Neural cell (in vitro differentiated cells): ENCODE measurements around the gene FHIT. TPM values are rescaled to one million over a fixed set of nuclear protein-coding genes. Genes with fewer than 3 reads are reported as not detected.

ENCODE experiments used
- H2AFZ ChIP-seq: fragments of 200-600, 300-800 bp; sonication (generic), shearing (Covaris generic); 2 replicates; pipeline ENCODE4 v1.6.0; 2014; ENCODE audit warnings: low read depth, mild to moderate bottlenecking, antibody characterized with exemption, low read length, moderate library complexity
- H3F3A ChIP-seq: fragments of 200-600 bp; shearing (Covaris generic); 2 replicates; pipeline ENCODE4 v1.6.1; 2016; ENCODE audit warnings: mild to moderate bottlenecking, moderate library complexity, mixed read lengths, antibody characterized with exemption, low read length; ENCODE audit not compliant: insufficient read depth, poor library complexity, severe bottlenecking
- H3K27ac ChIP-seq: fragments of 200-600, 300-800 bp; sonication (generic), shearing (Covaris generic); 2 replicates; pipeline ENCODE4 v1.5.1; 2014; ENCODE audit warnings: mild to moderate bottlenecking, low read length, moderate library complexity
- H3K27me3 ChIP-seq: fragments of 300-800, 200-600 bp; sonication (generic), shearing (Covaris generic); 2 replicates; pipeline ENCODE4 v1.6.0; 2014; ENCODE audit warnings: mild to moderate bottlenecking, low read depth, low read length, moderate library complexity; ENCODE audit not compliant: insufficient read depth
- H3K36me3 ChIP-seq: fragments of 300-800, 200-600 bp; sonication (generic), shearing (Covaris generic); 2 replicates; pipeline ENCODE4 v1.5.1; 2014; ENCODE audit warnings: mild to moderate bottlenecking, antibody characterized with exemption, low read length, moderate library complexity; ENCODE audit not compliant: insufficient read depth
- H3K4me2 ChIP-seq: fragments of 300-800, 200-600 bp; sonication (generic), shearing (Covaris generic); 2 replicates; pipeline ENCODE4 v1.6.0; 2014; ENCODE audit warnings: mild to moderate bottlenecking, low read length
- H3K4me3 ChIP-seq: fragments of 300-800, 200-600 bp; sonication (generic), shearing (Covaris generic); 2 replicates; pipeline ENCODE4 v1.5.1; 2014; ENCODE audit warnings: mild to moderate bottlenecking, low read length, moderate library complexity
- H3K79me2 ChIP-seq: fragments of 200-600 bp; shearing (Covaris generic); replicated peaks from 2 replicates; pipeline ENCODE4 v1.6.0; 2014; ENCODE audit warnings: mild to moderate bottlenecking, low read length, moderate library complexity; ENCODE audit not compliant: insufficient read depth
- H3K9ac ChIP-seq: fragments of 300-800, 200-600 bp; sonication (generic), shearing (Covaris generic); 2 replicates; pipeline ENCODE4 v1.6.1; 2016; ENCODE audit warnings: mild to moderate bottlenecking, low read length, mixed read lengths
- H3K9me2 ChIP-seq: fragments of 200-600 bp; shearing (Covaris generic); 2 replicates; pipeline ENCODE4 v1.6.1; 2016; ENCODE audit warnings: mild to moderate bottlenecking, low read length, mixed read lengths; ENCODE audit not compliant: insufficient read depth
- H3K9me3 ChIP-seq: fragments of 200-600, 300-800 bp; sonication (generic), shearing (Covaris generic); 2 replicates; pipeline ENCODE4 v1.6.1; 2016; ENCODE audit warnings: mild to moderate bottlenecking, mixed run types, low read length, moderate library complexity, mixed read lengths
- H4K20me1 ChIP-seq: fragments of 200-600 bp; shearing (Covaris generic); 2 replicates; pipeline ENCODE4 v1.6.1; 2016; ENCODE audit warnings: mild to moderate bottlenecking, mixed run types; ENCODE audit not compliant: insufficient read depth
- CTCF ChIP-seq: fragments of 450-650 bp; IDR thresholded peaks from 2 replicates; pipeline ENCODE4 v1.5.1; 2014; ENCODE audit warnings: antibody characterized with exemption, mild to moderate bottlenecking, moderate library complexity; ENCODE audit not compliant: poor library complexity, severe bottlenecking
- EP300 ChIP-seq: fragments of 450-650 bp; conservative IDR thresholded peaks from 2 replicates; pipeline ENCODE4 v1.6.1; 2014; ENCODE audit warnings: antibody characterized with exemption, mild to moderate bottlenecking, moderate library complexity; ENCODE audit not compliant: poor library complexity, severe bottlenecking
- EZH2 ChIP-seq: fragments of 200-600, 300-800 bp; shearing (Covaris generic), sonication (generic); IDR thresholded peaks from 2 replicates; pipeline ENCODE4 v1.6.1; 2014; ENCODE audit warnings: antibody characterized with exemption, low read length, borderline replicate concordance, mild to moderate bottlenecking; ENCODE audit not compliant: insufficient read depth, poor library complexity, severe bottlenecking
- MXI1 ChIP-seq: fragments of 450-650 bp; conservative IDR thresholded peaks from 2 replicates; pipeline ENCODE4 v1.6.1; 2014; ENCODE audit warnings: antibody characterized with exemption, mild to moderate bottlenecking; ENCODE audit not compliant: poor library complexity, severe bottlenecking
- POLR2AphosphoS5 ChIP-seq: IDR thresholded peaks from 2 replicates; pipeline ENCODE4 v1.6.1; 2012
- RAD21 ChIP-seq: fragments of 450-650 bp; conservative IDR thresholded peaks from 2 replicates; pipeline ENCODE4 v1.6.1; 2014; ENCODE audit warnings: antibody characterized with exemption, mild to moderate bottlenecking, moderate library complexity
- SMC3 ChIP-seq: fragments of 450-650 bp; conservative IDR thresholded peaks from 2 replicates; pipeline ENCODE4 v1.6.1; 2014; ENCODE audit warnings: antibody characterized with exemption, mild to moderate bottlenecking, moderate library complexity; ENCODE audit not compliant: poor library complexity
- TAF1 ChIP-seq: IDR thresholded peaks from 2 replicates; pipeline ENCODE4 v1.6.1; 2012; ENCODE audit warnings: low read depth
- polyA plus RNA-seq: library from polyadenylated mRNA; depleted of rRNA; stranded (reverse); fragments of >200 nt; gene quantifications from 2 replicates; pipeline ENCODE4 v1.2.3, GENCODE V29; 2014
- TF ChIP-seq, protein P1 (sequence below): IDR thresholded peaks from 2 replicates; pipeline ENCODE4 v1.6.1; 2012; ENCODE audit warnings: borderline replicate concordance

The FHIT gene
- polyA plus RNA-seq, 1 donor from 2014 or later, result not detected

DNA sequence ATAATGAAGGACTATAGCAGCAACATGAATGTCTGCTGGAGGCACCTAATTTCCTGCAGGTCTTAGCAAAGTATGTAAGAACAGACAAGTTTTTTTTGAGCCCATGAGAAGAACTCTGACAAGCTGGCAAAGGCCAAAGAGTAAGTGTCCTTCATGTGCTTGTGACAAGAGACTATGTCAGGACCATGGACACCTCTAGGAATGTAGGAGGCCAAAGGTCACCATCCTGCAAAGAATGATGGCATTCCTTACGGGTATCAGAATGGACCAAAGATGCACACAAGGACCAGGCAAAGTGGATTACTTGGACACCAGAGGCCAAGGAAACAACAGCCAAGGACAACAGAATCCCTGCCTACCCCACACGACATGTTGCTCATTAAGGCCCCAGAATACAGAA is 1343.0 kb downstream of the FHIT start:
- Histone ChIP-seq H3K9me3 (no peaks in the 10 kb centered on the region), H3F3A (no peaks in the 10 kb centered on the region), H3K9me2 (no peaks in the 10 kb centered on the region), H3K27me3 (no peaks in the 10 kb centered on the region), H3K27ac (no peak overlapping the region), H4K20me1 (no peaks in the 10 kb centered on the region), H3K4me2 (no peak overlapping the region), H3K79me2 (no peaks in the 10 kb centered on the region), H3K4me3 (no peak overlapping the region), H2AFZ (no peak overlapping the region), H3K36me3 (no peaks in the 10 kb centered on the region), H3K9ac (no peak overlapping the region)
- TF ChIP-seq MXI1 (no peak), TAF1 (no peak), POLR2AphosphoS5 (no peak), EP300 (no peak), EZH2 (no peak), SMC3 (no peak), CTCF (no peak)
- TF ChIP-seq, protein P1, sequence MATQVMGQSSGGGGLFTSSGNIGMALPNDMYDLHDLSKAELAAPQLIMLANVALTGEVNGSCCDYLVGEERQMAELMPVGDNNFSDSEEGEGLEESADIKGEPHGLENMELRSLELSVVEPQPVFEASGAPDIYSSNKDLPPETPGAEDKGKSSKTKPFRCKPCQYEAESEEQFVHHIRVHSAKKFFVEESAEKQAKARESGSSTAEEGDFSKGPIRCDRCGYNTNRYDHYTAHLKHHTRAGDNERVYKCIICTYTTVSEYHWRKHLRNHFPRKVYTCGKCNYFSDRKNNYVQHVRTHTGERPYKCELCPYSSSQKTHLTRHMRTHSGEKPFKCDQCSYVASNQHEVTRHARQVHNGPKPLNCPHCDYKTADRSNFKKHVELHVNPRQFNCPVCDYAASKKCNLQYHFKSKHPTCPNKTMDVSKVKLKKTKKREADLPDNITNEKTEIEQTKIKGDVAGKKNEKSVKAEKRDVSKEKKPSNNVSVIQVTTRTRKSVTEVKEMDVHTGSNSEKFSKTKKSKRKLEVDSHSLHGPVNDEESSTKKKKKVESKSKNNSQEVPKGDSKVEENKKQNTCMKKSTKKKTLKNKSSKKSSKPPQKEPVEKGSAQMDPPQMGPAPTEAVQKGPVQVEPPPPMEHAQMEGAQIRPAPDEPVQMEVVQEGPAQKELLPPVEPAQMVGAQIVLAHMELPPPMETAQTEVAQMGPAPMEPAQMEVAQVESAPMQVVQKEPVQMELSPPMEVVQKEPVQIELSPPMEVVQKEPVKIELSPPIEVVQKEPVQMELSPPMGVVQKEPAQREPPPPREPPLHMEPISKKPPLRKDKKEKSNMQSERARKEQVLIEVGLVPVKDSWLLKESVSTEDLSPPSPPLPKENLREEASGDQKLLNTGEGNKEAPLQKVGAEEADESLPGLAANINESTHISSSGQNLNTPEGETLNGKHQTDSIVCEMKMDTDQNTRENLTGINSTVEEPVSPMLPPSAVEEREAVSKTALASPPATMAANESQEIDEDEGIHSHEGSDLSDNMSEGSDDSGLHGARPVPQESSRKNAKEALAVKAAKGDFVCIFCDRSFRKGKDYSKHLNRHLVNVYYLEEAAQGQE, result no peak

- Histone ChIP-seq H3F3A (no peaks in the 10 kb centered on the region), H3K36me3 (no peaks in the 10 kb centered on the region), H2AFZ (no peak overlapping the region), H4K20me1 (no peaks in the 10 kb centered on the region), H3K79me2 (no peaks in the 10 kb centered on the region), H3K27me3 (no peaks in the 10 kb centered on the region), H3K9ac (no peak overlapping the region), H3K9me2 (no peaks in the 10 kb centered on the region), H3K4me3 (no peak overlapping the region), H3K4me2 (no peak overlapping the region), H3K9me3 (no peaks in the 10 kb centered on the region), H3K27ac (no peak overlapping the region)
- TF ChIP-seq EZH2 (no peak), EP300 (no peak), POLR2AphosphoS5 (no peak), RAD21 (no peak), TAF1 (no peak), MXI1 (no peak), SMC3 (no peak)
- TF ChIP-seq, protein P1, result no peak
Observed at GRCh38 chr3:59904296-59904695, 1347.0 kb downstream of the FHIT start.
